GM19193 (cell line): ENCODE measurements around the gene LRCH4.
A peak's percentile ranks its signal among the peaks of the same experiment; 100 is the strongest.

Experiments used
- POLR2A ChIP-seq: IDR thresholded peaks from 4 replicates; pipeline ENCODE4 v1.6.1; 2011; ENCODE audit not compliant: insufficient read depth, insufficient read length; ENCODE audit errors: extremely low read depth

The LRCH4 gene

GRCh38 chr7:100613412-100614175 is 27.7 kb upstream of the LRCH4 start:
- TF ChIP-seq POLR2A: no peak

DNA sequence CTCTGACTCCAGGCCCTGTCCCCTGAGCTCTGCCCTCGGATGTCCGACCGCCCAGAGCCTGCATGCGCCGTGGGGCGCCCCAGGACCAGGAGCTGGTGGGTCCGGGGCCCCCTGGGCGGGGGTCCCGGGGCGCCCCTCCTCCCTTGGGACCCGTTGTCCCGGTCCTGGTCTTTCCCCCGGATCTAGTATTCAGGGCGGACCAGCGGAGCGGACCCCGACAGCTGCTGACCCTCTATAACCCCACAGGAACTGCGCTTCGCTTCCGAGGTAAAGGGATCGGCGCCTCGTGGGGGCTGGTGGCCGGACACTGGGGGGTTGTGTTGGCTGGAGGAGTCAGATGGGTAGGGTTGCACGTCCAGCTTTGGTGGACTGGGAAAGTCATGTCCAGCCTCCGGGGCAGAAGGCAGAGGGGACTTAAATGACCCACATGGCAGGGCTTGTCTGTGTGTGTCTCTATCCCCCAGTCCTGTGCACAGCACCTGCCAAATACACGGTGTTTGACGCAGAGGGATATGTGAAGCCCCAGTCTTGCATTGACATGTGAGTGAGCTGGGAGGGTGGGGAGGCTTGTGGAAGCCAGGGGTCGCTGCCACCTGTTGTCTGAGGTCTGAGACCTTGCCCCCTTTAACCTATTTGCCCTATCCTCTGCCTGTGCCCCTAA is 26.9 kb upstream of the LRCH4 start:
- no peak for TF ChIP-seq POLR2A

- peak; percentile 92 for TF ChIP-seq POLR2A
These were observed 26.2 kb upstream of the LRCH4 start, which contains the start of gene MOSPD3 for GRCh38 chr7:100611983-100612729. MOSPD3 (plus strand) TSS chr7:100612540; CDS start chr7:100612792, 252 bp downstream.

- no peak for TF ChIP-seq POLR2A
These were observed 24.0 kb upstream of the LRCH4 start for GRCh38 chr7:100609958-100610357.

GRCh38 chr7:100607111-100607510 is 21.2 kb upstream of the LRCH4 start:
- no peak for TF ChIP-seq POLR2A

GRCh38 chr7:100606313-100606712 is 20.4 kb upstream of the LRCH4 start:
- no peak for TF ChIP-seq POLR2A

GRCh38 chr7:100604976-100605911 is 19.3 kb upstream of the LRCH4 start:
- no peak for TF ChIP-seq POLR2A

- no peak for TF ChIP-seq POLR2A
These were observed 18.4 kb upstream of the LRCH4 start for GRCh38 chr7:100604028-100604975.

DNA sequence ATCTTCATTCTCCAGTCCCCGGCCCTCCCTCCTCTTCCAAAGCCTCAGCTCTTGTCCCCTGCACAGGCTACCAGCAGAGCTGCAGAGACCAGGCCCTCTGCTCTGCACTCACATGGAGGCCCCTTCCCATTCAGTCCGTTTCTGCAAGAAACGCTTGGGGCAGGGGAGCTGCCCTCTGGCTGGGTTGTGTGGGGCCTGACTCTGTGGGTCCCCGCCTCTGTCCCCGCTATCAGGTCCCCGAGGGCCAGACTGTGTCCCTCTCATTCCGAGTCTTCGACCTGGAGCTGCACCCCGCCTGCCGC is 17.7 kb upstream of the LRCH4 start:
- TF ChIP-seq POLR2A: no peak

DNA sequence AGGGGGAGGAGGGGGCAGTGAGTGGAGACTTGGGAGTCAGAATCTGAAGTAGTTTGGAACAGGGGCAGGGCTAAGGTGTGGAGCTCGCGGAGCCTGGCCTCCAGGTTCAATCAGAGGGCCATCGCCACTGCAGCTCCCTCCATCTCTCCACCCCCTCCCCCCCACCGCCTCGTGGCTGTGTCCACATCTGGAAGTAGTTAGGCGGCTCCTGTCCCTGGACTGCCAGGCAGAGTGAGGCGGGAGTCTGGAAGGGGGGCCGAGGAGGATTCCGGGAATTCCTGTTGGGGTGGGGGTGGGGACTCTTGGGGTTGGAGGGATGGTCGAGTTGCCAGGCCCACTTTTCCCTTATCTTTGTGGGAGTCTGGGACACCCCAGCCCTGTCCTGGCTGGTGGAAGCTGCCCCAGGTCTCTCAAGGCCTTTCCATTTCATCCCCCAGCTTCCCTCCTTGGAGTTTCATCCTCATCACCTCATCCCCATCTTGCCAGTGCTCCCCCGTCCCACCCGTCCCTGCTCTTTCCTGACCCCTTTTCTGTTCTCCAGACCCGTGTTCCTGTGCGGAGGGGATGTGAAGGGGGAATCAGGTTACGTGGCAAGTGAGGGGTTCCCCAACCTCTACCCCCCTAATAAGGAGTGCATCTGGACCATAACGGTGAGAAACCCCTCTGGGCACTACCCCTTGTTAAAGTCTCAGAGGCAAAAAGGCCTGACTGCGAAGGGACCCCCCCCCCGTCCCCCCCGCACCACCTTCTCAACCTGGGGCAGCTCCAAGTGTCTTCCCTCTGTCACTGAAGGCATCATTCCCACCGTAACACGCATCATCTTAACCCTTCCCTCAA is 17.2 kb upstream of the LRCH4 start:
- no peak for TF ChIP-seq POLR2A

- no peak for TF ChIP-seq POLR2A
These were observed 14.8 kb upstream of the LRCH4 start for GRCh38 chr7:100600730-100601038.

DNA sequence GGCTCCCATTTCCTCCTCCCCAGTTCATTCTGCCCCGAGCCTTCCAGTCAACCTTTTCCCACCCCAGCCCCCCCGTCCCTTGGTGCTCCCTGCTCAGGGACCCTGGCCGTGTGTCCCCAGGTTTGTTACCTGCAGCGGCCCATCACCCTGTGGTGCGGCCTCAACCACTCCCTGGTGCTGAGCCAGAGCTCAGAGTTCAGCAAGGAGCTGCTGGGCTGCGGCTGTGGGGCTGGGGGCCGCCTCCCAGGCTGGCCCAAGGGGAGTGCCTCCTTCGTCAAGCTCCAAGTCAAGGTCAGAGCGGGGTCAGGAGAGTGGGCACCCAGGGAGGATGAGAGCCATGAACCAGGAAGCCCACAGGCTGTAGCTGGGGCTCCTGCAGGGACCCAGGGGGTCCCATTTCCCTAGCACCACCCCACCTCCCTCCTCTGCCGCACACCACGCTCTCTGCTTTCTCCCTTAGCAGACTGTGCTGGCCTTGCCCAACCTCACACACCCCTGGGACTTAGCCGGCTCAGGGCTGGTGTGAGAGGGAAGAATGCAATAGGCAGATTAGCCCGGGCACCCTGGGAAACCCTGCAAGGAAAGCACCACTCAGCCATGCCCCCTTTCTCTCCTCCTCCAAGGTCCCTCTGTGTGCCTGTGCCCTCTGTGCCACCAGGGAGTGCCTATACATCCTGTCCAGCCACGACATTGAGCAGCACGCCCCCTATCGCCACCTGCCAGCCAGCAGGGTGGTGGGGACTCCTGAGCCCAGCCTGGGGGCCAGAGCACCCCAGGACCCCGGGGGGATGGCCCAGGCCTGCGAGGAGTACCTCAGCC is 14.2 kb upstream of the LRCH4 start:
- TF ChIP-seq POLR2A: no peak

GRCh38 chr7:100598425-100598824 is 12.5 kb upstream of the LRCH4 start:
- no peak for TF ChIP-seq POLR2A

DNA sequence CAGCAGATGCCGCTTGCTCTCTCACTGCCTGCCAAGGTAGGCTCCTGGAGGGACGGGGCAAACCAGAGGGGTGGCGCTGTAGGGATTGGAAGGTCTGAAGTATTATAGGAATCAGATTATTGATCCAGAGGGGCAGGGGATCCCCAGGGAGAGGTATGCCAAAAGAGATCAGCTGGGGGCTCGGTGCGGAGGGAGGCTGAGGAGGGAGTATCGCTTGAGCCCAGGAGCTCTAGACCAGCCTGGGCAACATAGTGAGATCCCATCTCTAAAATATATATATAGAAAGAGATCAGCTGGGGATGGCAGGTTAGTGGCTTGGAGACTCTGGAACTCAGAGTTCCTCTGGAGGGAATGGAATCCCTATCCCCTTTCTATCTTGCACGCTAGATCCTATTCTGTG is 9.3 kb upstream of the LRCH4 start:
- TF ChIP-seq POLR2A: no peak
